Neural crest cell (in vitro differentiated cells): ENCODE data around the gene SEC22C. TPM values are rescaled to one million over a fixed set of nuclear protein-coding genes. Genes with fewer than 3 reads are reported as not detected.
"Not testable (repeated sequence)": the region's sequence is repeated elsewhere in the genome, so short reads cannot be mapped to it uniquely, and the experiment has no call there.

ENCODE experiments used
- DNase-seq: peaks from one replicate; pipeline ENCODE4 v3.0.0; 2021; ENCODE audit warnings: low read depth, mixed read lengths, low spot score
- H3K27ac Mint-ChIP-seq: one replicate; pipeline ENCODE4 v1.8.0; 2021; ENCODE audit warnings: mild to moderate bottlenecking, mixed read lengths; ENCODE audit not compliant: unreplicated experiment
- H3K27me3 Mint-ChIP-seq: 2 replicates; pipeline ENCODE4 v1.8.0; 2021; ENCODE audit warnings: low read depth, mild to moderate bottlenecking, mixed read lengths
- H3K36me3 Mint-ChIP-seq: 2 replicates; pipeline ENCODE4 v1.8.0; 2021; ENCODE audit warnings: low read depth, mild to moderate bottlenecking, mixed read lengths
- H3K4me1 Mint-ChIP-seq: 2 replicates; pipeline ENCODE4 v1.8.0; 2021; ENCODE audit warnings: mixed read lengths
- H3K4me3 Mint-ChIP-seq: one replicate; pipeline ENCODE4 v1.8.0; 2021; ENCODE audit warnings: mild to moderate bottlenecking, mixed read lengths
- H3K9me3 Mint-ChIP-seq: 2 replicates; pipeline ENCODE4 v1.8.0; 2021; ENCODE audit warnings: mixed read lengths
- total RNA-seq: library from RNA; stranded (reverse); gene quantifications from 2 replicates; pipeline ENCODE4 v1.2.1, GENCODE V29; 2021
- TF ChIP-seq, protein P1 (sequence below): fragments of 200-600 bp; sonication (generic); conservative IDR thresholded peaks from 2 replicates; pipeline ENCODE4 v1.5.0; 2021; ENCODE audit warnings: antibody characterized with exemption, mild to moderate bottlenecking

The SEC22C gene
- total RNA-seq, 1 donor from 2014 or later, result 47.8 TPM

GRCh38 chr3:42557854-42558253 is 23.9 kb downstream of the SEC22C start:
- no peaks in the 10 kb centered on the region for H3K4me1 Mint-ChIP-seq
- DNase-seq, result no peak
- no peaks in the 10 kb centered on the region for H3K9me3 Mint-ChIP-seq
- no peaks in the 10 kb centered on the region for H3K27me3 Mint-ChIP-seq
- H3K36me3 Mint-ChIP-seq, result peaks cover 18% of the 10 kb centered on the region
- H3K27ac Mint-ChIP-seq, result no peak overlapping the region
- no peak overlapping the region for H3K4me3 Mint-ChIP-seq
- TF ChIP-seq, protein P1, sequence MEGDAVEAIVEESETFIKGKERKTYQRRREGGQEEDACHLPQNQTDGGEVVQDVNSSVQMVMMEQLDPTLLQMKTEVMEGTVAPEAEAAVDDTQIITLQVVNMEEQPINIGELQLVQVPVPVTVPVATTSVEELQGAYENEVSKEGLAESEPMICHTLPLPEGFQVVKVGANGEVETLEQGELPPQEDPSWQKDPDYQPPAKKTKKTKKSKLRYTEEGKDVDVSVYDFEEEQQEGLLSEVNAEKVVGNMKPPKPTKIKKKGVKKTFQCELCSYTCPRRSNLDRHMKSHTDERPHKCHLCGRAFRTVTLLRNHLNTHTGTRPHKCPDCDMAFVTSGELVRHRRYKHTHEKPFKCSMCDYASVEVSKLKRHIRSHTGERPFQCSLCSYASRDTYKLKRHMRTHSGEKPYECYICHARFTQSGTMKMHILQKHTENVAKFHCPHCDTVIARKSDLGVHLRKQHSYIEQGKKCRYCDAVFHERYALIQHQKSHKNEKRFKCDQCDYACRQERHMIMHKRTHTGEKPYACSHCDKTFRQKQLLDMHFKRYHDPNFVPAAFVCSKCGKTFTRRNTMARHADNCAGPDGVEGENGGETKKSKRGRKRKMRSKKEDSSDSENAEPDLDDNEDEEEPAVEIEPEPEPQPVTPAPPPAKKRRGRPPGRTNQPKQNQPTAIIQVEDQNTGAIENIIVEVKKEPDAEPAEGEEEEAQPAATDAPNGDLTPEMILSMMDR, result no peak

DNA sequence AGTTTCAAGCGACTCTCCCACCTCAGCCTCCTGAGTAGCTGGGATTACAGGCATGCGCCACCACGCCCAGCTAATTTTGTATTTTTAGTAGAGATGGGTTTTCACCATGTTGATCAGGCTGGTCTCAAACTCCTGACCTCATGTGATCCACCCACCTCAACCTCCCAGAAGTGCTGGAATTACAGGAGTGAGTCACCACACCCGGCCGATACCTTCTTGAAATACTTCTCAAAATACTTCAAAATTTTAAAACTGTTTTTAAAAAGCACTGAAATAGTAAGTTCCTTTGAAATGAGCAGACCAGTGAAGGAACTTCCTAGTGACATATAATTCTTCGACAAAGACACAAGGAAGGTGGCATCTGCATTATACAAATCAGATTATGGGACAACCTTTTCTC is 24.9 kb downstream of the SEC22C start:
- H3K27ac Mint-ChIP-seq, H3K27me3 Mint-ChIP-seq, H3K4me1 Mint-ChIP-seq, H3K9me3 Mint-ChIP-seq, DNase-seq, H3K4me3 Mint-ChIP-seq: not testable (repeated sequence)
- peaks cover 20% of the 10 kb centered on the region for H3K36me3 Mint-ChIP-seq

DNA sequence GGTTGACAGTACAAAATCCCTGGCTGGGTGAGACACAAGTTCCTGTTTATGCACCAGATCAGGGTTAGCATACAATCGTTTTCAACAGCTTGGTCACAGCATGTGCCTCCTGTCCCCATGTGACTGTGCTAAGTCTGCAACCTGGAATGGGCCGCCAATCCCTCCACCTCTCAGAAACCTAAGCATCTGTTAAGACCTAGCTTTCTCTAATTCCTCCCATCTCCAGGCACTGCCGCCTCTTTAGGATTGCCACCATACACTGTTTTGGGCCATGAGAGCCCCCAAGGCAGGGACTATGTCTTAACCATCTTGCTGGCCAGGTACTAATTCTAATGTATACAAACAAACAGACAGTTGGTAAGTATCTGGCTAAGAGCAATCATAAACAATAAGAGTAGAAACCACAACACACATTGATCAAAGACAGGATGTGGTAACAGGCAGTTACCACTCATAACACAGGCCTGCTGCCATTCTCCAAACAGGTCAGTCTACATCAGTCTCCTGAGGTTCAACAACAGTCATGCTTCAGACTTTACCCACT is 25.6 kb downstream of the SEC22C start:
- peaks cover 20% of the 10 kb centered on the region for H3K36me3 Mint-ChIP-seq
- no peaks in the 10 kb centered on the region for H3K27me3 Mint-ChIP-seq
- no peak overlapping the region for H3K27ac Mint-ChIP-seq
- TF ChIP-seq, protein P1, result no peak
- DNase-seq, result no peak
- no peaks in the 10 kb centered on the region for H3K9me3 Mint-ChIP-seq
- no peak overlapping the region for H3K4me3 Mint-ChIP-seq
- no peaks in the 10 kb centered on the region for H3K4me1 Mint-ChIP-seq

DNA sequence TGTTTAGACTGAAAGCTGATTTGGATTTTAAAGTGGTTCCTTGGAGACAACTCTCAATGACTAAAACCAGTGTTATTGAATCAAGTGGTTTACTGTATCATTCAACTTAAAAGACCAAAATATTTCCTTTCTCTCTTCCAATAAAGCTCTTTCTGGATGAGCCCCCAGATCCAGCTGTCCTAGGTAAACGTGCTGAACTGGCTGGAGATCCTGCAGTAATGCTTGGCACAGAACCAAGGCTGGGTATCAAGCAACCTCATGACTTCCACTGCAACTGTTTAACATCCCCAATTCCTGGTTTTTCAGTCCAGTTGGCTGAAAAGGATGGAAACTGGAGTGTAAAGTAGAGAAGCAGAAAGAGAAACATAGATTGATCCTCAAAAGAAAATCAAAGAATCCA is 28.9 kb downstream of the SEC22C start:
- no peaks in the 10 kb centered on the region for H3K9me3 Mint-ChIP-seq

GRCh38 chr3:42550250-42550649 is 31.5 kb downstream of the SEC22C start:
- Mint-ChIP-seq H3K4me1 (peaks cover 6% of the 10 kb centered on the region), H3K9me3 (no peaks in the 10 kb centered on the region), H3K27me3 (no peaks in the 10 kb centered on the region), H3K27ac (no peak overlapping the region), H3K4me3 (no peak overlapping the region), H3K36me3 (peaks cover 13% of the 10 kb centered on the region)
- no peak for DNase-seq
- TF ChIP-seq, protein P1, result no peak

More for the DNA sequence above, 28.9 kb downstream of the SEC22C start:
- no peak for DNase-seq
- Mint-ChIP-seq H3K4me1 (no peaks in the 10 kb centered on the region), H3K27me3 (no peaks in the 10 kb centered on the region), H3K36me3 (peaks cover 20% of the 10 kb centered on the region), H3K27ac (no peak overlapping the region), H3K4me3 (no peak overlapping the region)
- TF ChIP-seq, protein P1, result no peak

GRCh38 chr3:42549131-42549530 is 32.6 kb downstream of the SEC22C start:
- Mint-ChIP-seq H3K4me1 (peaks cover 6% of the 10 kb centered on the region), H3K9me3 (no peaks in the 10 kb centered on the region)

More at GRCh38 chr3:42549131-42549530, 32.6 kb downstream of the SEC22C start:
- no peak for DNase-seq
- Mint-ChIP-seq H3K27me3 (no peaks in the 10 kb centered on the region), H3K36me3 (peaks cover 13% of the 10 kb centered on the region), H3K4me3 (no peak overlapping the region), H3K27ac (no peak overlapping the region)
- TF ChIP-seq, protein P1, result no peak
